Eye (tissue), 1 donor: ENCODE results near the gene RPS13.
"Not testable (repeated sequence)": the region's sequence is repeated elsewhere in the genome, so short reads cannot be mapped to it uniquely, and the experiment has no call there.

Experiments used
- DNase-seq: peaks from one replicate; pipeline ENCODE4 v3.0.0-alpha.2; 2015

RPS13 gene

DNA sequence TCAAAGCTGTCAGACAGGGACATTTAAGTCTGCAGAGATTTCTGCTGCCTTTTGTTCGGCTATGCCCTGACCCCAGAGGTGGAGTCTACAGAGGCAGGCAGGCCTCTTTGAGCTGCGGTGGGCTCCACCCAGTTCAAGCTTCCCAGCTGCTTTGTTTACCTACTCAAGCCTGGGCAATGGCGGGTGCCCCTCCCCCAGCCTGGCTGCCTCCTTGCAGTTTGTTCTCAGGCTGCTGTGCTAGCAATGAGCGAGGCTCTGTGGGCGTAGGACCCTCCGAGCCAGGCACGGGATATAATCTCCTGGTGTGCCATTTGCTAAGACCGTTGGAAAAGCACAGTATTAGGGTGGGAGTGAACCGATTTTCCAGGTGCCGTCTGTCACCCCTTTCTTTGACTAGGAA, 43.4 kb downstream of the RPS13 start:
- DNase-seq: not testable (repeated sequence)

DNA sequence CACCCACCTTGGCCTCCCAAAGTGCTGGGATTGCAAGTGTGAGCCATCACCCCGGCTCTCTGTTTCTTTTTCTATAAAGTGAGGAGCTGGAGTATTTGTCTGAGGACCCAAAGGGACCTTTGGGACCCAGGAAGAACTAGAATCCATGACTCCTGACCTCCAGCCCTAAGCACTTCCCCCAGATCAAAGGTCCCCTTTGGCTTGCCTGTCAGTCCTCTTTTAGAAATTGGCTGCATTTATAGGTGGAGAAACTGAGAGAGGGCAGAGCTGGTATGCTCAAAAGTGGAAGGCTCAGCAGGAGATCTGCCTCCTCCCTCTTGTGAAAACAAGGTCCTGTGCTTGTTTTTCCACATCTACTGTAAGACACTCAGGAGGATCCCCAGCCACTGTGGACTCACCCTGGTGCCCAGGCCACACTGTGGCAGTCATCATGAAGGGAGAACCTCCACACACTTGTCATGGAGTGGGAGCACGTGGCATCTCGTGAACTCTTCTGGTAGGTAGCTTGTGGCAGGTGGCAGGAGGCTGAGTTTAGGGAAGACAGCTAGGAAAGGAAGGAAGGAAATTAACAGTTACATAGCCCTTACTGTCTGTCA, 50.9 kb downstream of the RPS13 start:
- DNase-seq: no peak

DNA sequence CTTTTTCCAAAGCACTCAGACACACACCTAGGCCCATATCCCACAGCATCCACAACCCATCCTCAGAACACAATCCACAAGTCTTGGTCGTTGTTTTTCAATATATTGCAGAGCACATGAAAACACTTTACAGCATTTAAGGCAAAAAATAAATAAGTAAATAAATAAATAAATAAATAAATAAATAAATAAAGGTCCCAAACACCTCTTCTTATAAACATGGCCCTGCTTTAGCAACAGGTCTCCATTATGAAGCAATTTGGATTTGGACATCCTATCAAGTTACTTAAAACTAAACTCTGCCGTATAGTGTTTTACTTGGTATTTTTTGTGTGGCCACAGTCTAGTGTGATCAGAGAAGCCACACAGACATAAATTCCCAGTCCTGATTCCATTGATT, 52.5 kb downstream of the RPS13 start:
- DNase-seq: no peak
